MCF 10A (cell line): ENCODE results near the gene AHCYL2. TPM values are rescaled to one million over a fixed set of nuclear protein-coding genes. Genes with fewer than 3 reads are reported as not detected.

ENCODE experiments used
- BruUV-seq: library from RNA; stranded (reverse); fragments of 400-500 nt; replicated peaks from 2 replicates; lab custom pipeline; 2021; lab: Mats Ljungman, UMichigan
- CTCF ChIA-PET: fragments of 300-600 bp; sonication (Branson Sonifier 250); formaldehyde crosslinking; extraction: SDS; loops from one replicate; lab custom pipeline; 2021; ENCODE audit warnings: antibody characterized with exemption, inconsistent platforms; lab: Yijun Ruan, JAX
- POLR2A ChIA-PET: fragments of 300-600, 350-650 bp; sonication (Branson Sonifier 250); formaldehyde crosslinking; extraction: SDS; loops from one replicate; lab custom pipeline; 2020; ENCODE audit warnings: antibody characterized with exemption, inconsistent platforms; lab: Yijun Ruan, JAX
- DNase-seq: peaks from one replicate; pipeline ENCODE4 v3.0.0-alpha.2; 2018; ENCODE audit not compliant: unreplicated experiment
- H3K27ac Mint-ChIP-seq: one replicate; pipeline ENCODE4 v1.8.0; 2022; ENCODE audit warnings: mild to moderate bottlenecking, low read depth, mixed read lengths; ENCODE audit not compliant: unreplicated experiment
- H3K27me3 Mint-ChIP-seq: one replicate; pipeline ENCODE4 v1.8.0; 2022; ENCODE audit warnings: mixed read lengths; ENCODE audit not compliant: insufficient read depth, unreplicated experiment
- H3K36me3 Mint-ChIP-seq: one replicate; pipeline ENCODE4 v1.8.0; 2022; ENCODE audit warnings: mild to moderate bottlenecking, moderate library complexity, mixed read lengths; ENCODE audit not compliant: insufficient read depth, unreplicated experiment
- H3K4me1 Mint-ChIP-seq: one replicate; pipeline ENCODE4 v1.8.0; 2022; ENCODE audit warnings: mixed read lengths; ENCODE audit not compliant: insufficient read depth, unreplicated experiment
- H3K4me3 Mint-ChIP-seq: one replicate; pipeline ENCODE4 v1.8.0; 2022; ENCODE audit warnings: mild to moderate bottlenecking, moderate library complexity, mixed read lengths; ENCODE audit not compliant: unreplicated experiment
- H3K9me3 Mint-ChIP-seq: one replicate; pipeline ENCODE4 v1.8.0; 2022; ENCODE audit warnings: mixed read lengths; ENCODE audit not compliant: unreplicated experiment
- intact Hi-C: fragments of 100-400 bp; cut with micrococcal nuclease; formaldehyde crosslinking; loops from 2 replicates; pipeline ENCODE4 v1.14.1; 2022
- total RNA-seq: library from RNA; stranded (reverse); gene quantifications from 2 replicates; pipeline ENCODE4 v1.2.3, GENCODE V29; 2022
- TF ChIP-seq, protein P1 (sequence below): fragments of 200-600 bp; IDR thresholded peaks from one replicate; pipeline ENCODE4 v1.8.0; 2022; ENCODE audit warnings: antibody characterized with exemption, mild to moderate bottlenecking; ENCODE audit not compliant: unreplicated experiment

The AHCYL2 gene
- total RNA-seq, 1 experiment from 2014 or later = 12.8 TPM

DNA sequence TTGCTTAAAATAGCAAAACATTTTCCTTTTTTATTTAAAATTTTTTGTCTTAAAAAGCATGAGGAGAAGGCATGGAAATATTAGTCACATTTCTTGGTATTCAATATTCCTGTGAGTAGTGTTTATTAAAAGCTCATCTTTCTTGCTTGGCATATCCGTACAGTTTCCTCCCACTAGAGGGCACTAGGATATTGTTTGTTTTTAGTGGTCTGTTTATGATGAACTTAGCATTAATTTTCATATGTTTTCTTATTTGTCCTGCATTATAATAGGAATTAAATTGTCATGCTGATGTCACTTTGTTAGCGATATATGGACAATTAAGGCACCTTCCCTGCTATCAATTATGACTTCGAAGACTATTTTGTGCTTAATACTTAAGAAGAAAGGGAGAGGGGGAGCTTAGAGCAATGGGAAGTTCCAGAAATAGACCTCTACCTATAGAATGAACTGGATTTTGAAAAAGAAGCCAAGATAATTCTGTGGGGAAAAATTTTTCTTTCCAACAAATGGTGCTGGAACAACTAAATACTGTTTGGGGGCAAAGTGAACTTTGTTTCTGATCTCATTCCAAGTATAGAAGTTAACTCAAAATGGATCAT is 118.4 kb downstream of the AHCYL2 start:
- no peaks in the 10 kb centered on the region for H3K36me3 Mint-ChIP-seq
- H3K4me1 Mint-ChIP-seq = peaks cover 7% of the 10 kb centered on the region
- H3K4me3 Mint-ChIP-seq = no peak overlapping the region
- ChIA-PET POLR2A (interaction anchor here (0.5 to 4.0 kb wide), 8 partner anchors 9 to 240 kb away, joined by 3 to 19 read pairs (median 3); partner anchors contain the start of gene AHCYL2), CTCF (interaction anchor here (0.5 to 3.8 kb wide), 26 partner anchors 9 to 819 kb away, joined by 3 to 19 read pairs (median 4); partner anchors contain the start of genes AHCYL2 and SMKR1)
- no peak overlapping the region for H3K27ac Mint-ChIP-seq
- TF ChIP-seq, protein P1, sequence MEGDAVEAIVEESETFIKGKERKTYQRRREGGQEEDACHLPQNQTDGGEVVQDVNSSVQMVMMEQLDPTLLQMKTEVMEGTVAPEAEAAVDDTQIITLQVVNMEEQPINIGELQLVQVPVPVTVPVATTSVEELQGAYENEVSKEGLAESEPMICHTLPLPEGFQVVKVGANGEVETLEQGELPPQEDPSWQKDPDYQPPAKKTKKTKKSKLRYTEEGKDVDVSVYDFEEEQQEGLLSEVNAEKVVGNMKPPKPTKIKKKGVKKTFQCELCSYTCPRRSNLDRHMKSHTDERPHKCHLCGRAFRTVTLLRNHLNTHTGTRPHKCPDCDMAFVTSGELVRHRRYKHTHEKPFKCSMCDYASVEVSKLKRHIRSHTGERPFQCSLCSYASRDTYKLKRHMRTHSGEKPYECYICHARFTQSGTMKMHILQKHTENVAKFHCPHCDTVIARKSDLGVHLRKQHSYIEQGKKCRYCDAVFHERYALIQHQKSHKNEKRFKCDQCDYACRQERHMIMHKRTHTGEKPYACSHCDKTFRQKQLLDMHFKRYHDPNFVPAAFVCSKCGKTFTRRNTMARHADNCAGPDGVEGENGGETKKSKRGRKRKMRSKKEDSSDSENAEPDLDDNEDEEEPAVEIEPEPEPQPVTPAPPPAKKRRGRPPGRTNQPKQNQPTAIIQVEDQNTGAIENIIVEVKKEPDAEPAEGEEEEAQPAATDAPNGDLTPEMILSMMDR = peak; percentile 56
- no TSS peak for BruUV-seq
- intact Hi-C loops = loop anchor here (1.0 kb wide), 2 partner anchors 91 to 129 kb away; partner anchors contain the start of gene STRIP2
- H3K27me3 Mint-ChIP-seq = no peaks in the 10 kb centered on the region
- DNase-seq = peak; percentile 53
- no peaks in the 10 kb centered on the region for H3K9me3 Mint-ChIP-seq

DNA sequence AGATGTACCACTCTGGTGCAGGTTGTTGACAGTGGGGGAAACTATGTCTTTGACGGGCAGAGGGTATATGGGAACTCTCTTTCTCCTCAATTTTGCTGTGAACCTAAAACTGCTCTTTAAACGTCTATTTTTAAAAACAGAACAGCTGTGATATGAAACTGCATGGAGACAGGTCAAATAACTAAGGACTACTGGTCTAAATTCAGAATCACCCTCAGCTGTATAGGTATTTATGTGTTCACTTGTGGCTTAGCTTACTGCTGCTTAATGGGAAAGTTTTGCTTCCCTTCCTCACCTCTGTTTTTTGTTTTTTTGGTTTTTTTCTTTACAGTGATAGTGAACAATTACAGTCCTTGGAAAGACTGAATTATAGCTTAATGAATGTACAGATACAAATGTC is 122.5 kb downstream of the AHCYL2 start:
- Mint-ChIP-seq H3K9me3 (no peaks in the 10 kb centered on the region), H3K27me3 (no peaks in the 10 kb centered on the region), H3K4me1 (peaks cover 7% of the 10 kb centered on the region), H3K36me3 (no peaks in the 10 kb centered on the region), H3K27ac (no peak overlapping the region), H3K4me3 (no peak overlapping the region)
- TF ChIP-seq, protein P1 = no peak
- DNase-seq = no peak
- CTCF ChIA-PET = interaction anchor here (0.6 to 2.2 kb wide), 7 partner anchors 20 to 289 kb away, joined by 3 to 13 read pairs (median 4); no protein-coding TSS in a partner anchor
- no TSS peak for BruUV-seq
- POLR2A ChIA-PET = interaction anchor here (1.0 kb wide), 1 partner anchor 30 kb away, joined by 4 read pairs; no protein-coding TSS in a partner anchor
- intact Hi-C loops = no loop called here

DNA sequence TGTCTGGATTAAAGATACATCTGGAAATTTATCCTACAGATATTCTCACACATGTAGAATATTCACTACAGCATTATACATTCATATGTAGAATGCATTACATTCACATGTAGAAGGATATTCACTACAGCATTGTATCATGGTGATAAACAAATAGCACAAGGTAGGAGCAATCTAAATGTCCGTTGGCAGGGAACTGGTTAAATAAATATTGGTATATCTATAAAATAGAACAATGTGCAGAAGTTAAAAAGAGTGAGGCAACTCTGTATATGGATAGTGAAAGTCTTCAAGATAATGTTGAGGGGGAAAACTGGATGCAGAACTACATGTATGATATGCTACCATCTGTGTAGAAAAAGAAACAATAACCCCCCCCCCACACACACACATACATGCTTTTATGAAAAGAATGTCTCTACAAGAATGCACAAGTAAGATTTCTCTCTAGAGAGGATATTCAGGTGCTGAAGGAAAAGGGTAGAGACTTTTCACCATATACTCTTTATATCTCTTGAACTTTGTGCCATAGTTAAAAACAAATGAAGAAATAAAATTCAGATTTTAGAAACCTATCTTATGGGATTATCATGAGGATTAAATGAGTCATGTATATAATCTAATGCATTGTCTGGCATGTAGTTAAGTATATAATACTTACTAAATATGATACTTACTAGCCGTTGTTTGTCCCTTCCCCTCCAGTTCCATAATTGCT is 123.4 kb downstream of the AHCYL2 start:
- BruUV-seq = no TSS peak

More for the DNA sequence above, 123.4 kb downstream of the AHCYL2 start:
- TF ChIP-seq, protein P1 = no peak
- intact Hi-C loops = no loop called here
- Mint-ChIP-seq H3K4me3 (no peak overlapping the region), H3K4me1 (peaks cover 7% of the 10 kb centered on the region), H3K36me3 (no peaks in the 10 kb centered on the region), H3K9me3 (no peaks in the 10 kb centered on the region), H3K27ac (no peak overlapping the region), H3K27me3 (no peaks in the 10 kb centered on the region)
- ChIA-PET CTCF (interaction anchor here (0.7 to 2.2 kb wide), 4 partner anchors 19 to 123 kb away, joined by 3 to 13 read pairs (median 4); no protein-coding TSS in a partner anchor), POLR2A (no interaction called here)
- no peak for DNase-seq
